Activated CD8-positive, alpha-beta memory T cell treated with anti-CD3 and anti-CD28 coated beads, Interleukin-2, amount 50 U/mL, for 24 hours (primary cell): Measurements from ENCODE around the gene MCF2L.

Experiments
- DNase-seq: peaks from one replicate; pipeline ENCODE4 v3.0.0-alpha.2; 2020; ENCODE audit errors: extremely low read depth

The MCF2L gene

GRCh38 chr13:113031465-113031864 is 62.5 kb downstream of the MCF2L start:
- DNase-seq, result no peak

- no peak for DNase-seq
Observed at GRCh38 chr13:113032291-113032690, 63.3 kb downstream of the MCF2L start.

- no peak for DNase-seq
Observed at GRCh38 chr13:113033054-113033850, 64.2 kb downstream of the MCF2L start.

GRCh38 chr13:113034451-113035212 is 65.6 kb downstream of the MCF2L start:
- DNase-seq, result no peak

GRCh38 chr13:113035213-113035800 is 66.3 kb downstream of the MCF2L start:
- DNase-seq, result no peak

- no peak for DNase-seq
Observed at GRCh38 chr13:113036401-113036800, 67.4 kb downstream of the MCF2L start.

- DNase-seq, result no peak
Observed at GRCh38 chr13:113040031-113040430, 71.0 kb downstream of the MCF2L start.

- no peak for DNase-seq
Observed at GRCh38 chr13:113040597-113041292, 71.7 kb downstream of the MCF2L start.

GRCh38 chr13:113041293-113041690 is 72.3 kb downstream of the MCF2L start:
- no peak for DNase-seq

GRCh38 chr13:113041896-113042295 is 72.9 kb downstream of the MCF2L start:
- no peak for DNase-seq

- DNase-seq, result no peak
Observed at GRCh38 chr13:113042456-113042855, 73.4 kb downstream of the MCF2L start.

- DNase-seq, result no peak
Observed at GRCh38 chr13:113043001-113043630, 74.1 kb downstream of the MCF2L start.

GRCh38 chr13:113043931-113044330 is 74.9 kb downstream of the MCF2L start:
- no peak for DNase-seq

- no peak for DNase-seq
Observed at GRCh38 chr13:113044391-113045114, 75.5 kb downstream of the MCF2L start.

GRCh38 chr13:113045251-113046127 is 76.5 kb downstream of the MCF2L start:
- no peak for DNase-seq

GRCh38 chr13:113046128-113046882 is 77.3 kb downstream of the MCF2L start:
- no peak for DNase-seq

- DNase-seq, result no peak
Observed at GRCh38 chr13:113046883-113047244, 77.8 kb downstream of the MCF2L start.

GRCh38 chr13:113047587-113047986 is 78.6 kb downstream of the MCF2L start:
- DNase-seq, result no peak

- DNase-seq, result no peak
Observed at GRCh38 chr13:113048766-113049165, 79.8 kb downstream of the MCF2L start.
